GM18508 (cell line): ENCODE results near the gene CERS1.

Source experiments
- ATAC-seq: cut with Tn5 transposase; IDR thresholded peaks from one replicate; pipeline ENCODE4 v1.9.1; 2021; ENCODE audit warnings: moderate number of reproducible peaks; ENCODE audit not compliant: insufficient read depth, unreplicated experiment

CERS1 gene, protein sequence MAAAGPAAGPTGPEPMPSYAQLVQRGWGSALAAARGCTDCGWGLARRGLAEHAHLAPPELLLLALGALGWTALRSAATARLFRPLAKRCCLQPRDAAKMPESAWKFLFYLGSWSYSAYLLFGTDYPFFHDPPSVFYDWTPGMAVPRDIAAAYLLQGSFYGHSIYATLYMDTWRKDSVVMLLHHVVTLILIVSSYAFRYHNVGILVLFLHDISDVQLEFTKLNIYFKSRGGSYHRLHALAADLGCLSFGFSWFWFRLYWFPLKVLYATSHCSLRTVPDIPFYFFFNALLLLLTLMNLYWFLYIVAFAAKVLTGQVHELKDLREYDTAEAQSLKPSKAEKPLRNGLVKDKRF

DNA sequence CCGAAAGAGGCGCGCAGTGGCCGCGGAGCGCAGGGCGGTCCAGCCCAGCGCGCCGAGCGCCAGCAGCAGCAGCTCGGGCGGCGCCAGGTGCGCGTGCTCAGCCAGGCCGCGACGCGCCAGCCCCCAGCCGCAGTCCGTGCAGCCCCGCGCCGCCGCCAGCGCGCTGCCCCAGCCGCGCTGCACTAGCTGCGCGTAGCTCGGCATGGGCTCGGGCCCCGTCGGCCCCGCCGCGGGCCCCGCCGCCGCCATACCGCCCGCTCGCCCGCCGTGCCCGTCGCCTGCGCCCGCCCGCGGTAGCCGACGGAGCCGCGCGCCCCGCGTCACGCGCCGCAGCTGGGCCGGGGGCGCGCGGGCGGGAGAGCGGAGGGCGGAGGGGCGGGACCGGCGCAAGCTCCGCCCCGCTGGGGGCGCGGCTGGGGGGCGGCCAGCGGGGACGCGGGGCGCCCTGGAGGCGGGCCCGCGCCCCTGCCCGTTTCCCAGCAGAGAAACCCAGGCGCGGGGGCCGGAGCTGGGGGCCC, at the start of gene CERS1:
Gene CERS1, minus strand, starts transcription at position 335 of the 518 bp plus-strand sequence. Its CDS starts 86 bp downstream, at position 249.
- ATAC-seq: no peak

DNA sequence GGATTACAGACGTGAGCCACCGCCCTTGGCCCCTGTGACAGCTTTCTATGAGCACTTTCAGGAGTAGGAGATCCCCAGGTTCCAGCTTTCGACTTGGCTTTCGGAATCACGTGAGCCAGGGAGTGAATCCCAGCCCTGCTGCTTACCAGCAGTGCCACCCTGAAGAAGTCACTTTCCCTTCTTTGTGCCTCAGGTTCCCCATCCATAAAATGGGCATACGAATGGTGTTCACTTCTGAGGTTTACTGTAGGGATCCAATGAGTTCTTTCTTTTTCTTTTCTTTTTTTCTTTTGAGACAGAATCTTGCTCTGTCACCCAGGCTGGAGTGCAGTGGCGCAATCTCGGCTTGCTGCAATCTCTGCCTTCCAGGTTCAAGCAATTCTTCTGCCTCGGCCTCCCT, 49.3 kb upstream of the CERS1 start:
- ATAC-seq: no peak

DNA sequence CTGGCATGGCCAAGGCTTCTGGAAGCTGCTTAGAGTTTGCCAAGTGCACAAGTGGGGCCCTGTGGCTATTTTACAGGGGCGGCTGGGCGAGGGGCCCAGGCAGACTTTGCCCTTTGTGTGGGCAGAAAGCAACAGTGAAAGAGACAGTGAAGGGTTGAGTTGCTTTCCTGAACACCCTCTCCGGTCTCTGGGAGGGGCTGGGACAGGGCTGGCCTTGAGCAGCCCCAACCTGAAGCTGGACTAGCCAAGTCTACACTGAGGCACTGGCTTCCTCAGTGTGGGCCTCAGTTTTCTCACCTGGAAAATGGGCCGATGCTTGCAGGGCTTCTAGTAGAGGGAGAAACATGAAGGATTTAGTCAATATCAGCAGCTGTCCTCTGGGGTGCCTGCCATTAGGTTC, 47.5 kb upstream of the CERS1 start:
- ATAC-seq: no peak

DNA sequence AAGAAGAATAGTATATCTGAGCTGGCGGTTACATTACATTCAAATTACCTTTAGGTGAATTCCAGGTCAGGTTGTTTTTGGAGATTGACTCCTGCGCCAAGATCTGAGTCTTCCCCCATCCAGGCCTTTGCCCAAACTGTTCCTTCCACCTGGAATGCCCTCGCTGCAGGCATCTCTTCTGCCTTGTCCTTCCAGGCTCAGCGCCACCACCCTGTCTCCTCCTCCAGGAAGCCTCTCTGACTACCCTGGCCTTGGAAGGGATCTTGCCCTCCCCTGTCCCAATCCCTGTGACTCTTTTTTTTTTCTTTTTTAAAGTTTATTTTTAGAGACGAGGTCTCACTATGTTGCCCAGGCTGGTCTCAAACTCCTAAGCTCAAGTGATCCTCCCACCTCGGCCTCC, 46.7 kb upstream of the CERS1 start:
- ATAC-seq: no peak

DNA sequence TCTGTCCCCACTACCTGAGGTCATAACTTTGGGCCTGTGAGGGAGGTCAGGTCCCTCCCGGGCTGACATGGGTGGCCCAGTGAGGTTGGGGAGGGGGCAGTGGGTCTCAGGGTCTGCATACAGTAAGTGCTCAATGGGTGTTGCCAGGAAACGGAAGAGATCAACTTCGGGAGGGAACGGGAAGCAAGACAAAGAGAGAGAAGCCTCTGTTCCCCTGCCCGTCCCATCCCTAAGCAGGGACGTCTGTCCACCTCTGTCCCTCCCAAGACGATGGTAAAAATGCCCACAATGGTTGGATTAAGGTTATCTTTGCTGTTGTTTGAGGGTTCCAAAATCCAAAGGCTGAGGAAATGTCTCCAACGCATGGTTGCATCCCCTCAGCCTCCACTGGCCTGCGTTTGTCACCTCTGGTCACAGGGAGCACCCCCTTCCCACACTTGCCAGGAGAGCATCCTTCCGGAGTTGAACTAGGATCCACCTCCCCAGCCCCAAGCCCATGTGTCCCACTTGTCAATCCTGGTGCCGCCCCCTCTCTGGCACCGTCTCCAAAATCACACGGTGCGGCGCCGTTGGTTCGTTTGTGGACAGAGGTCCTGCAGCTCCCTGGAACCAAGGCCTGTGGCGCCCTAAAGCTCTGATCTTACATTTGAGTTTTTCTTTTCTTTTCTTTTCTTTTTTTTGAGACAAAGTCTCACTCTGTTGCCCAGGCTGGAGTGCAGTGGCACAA, 45.8 kb upstream of the CERS1 start:
- ATAC-seq: no peak

DNA sequence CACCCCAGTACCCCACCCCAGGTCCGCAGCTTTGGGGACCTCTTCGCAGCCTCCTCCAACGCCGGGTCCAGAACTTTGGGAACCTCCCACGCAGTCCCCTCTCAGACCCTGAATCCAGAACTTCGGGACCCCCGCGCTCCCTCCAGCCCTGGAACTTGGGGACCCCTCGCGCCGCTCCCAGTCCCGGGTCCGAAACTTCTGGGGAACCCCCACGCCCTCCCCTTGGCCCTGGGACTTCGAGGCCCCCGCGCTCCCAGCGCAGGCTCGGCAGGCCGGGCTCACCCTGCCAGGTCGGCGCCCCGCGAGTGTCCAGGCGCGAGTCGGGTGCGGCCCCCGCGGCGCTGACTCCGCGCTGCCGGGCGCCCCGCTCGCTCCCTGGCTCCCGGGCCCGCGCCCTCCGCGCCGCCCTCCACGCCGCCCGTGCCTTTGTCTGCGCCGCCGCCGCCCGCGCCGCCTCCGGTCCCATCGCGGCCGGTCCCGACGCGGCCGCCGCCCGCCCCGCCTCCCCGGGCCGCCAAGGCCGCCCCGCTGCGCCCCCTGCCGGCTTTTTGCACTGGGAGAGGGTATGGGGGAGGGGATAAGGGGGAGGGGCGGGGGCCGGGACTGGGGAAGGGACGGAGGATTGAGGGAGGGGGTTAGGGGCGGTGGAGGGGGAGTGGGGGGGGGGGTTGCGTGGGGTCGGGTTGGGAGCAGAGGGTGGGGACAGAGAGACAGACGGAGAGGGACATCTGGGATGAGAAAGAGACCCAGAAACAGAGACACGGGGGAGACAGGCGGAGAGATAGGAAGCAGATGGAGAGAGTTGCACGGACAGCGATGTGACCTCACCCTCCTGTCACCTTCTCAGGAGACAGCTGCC, 45.0 kb upstream of the CERS1 start, which contains the start of gene HOMER3:
Gene HOMER3, minus strand, starts transcription at position 449 of the 859 bp plus-strand sequence. CDS start 2,235 bp downstream, outside the sequence.
- ATAC-seq: no peak

DNA sequence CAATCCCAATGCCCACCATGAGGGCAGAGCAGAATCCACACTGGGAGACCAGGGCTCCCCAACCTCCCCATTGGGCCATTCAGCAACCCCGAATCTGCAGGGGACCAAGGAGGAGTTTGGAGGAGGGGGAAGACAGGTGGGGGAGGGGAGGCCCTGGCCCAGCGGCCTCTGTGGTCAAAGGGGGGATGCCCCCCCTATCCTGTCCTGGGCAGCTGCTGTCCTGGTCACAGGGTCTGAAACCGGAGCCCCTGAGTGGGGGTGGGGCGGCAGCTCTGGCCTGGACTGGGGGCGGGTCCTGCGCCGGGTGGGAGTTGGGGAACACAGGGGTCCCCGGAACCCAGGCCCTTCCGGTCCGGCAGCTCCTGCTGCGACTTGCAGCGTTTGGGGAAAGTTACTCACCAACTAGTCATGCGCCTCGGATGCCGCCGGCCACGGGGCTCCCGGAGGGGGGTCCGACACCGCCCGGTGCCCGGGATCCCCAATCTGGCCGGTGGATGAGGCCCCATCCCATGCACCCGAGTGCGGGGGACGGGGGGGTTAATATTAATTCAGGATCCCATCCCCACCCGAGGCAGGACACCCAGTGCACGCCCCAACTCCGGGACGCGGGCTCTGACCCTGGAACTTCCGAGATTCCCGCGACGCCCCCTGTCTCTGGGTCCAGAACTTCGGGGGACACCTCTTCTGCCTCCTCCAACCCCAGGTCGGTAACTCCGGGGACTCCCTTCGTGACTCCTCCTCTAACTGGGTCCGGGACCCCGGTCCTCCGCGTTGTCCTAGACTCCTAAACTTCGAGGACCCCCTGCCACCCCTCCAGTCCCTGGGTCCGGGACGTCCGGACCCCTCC, 44.2 kb upstream of the CERS1 start:
- ATAC-seq: no peak

DNA sequence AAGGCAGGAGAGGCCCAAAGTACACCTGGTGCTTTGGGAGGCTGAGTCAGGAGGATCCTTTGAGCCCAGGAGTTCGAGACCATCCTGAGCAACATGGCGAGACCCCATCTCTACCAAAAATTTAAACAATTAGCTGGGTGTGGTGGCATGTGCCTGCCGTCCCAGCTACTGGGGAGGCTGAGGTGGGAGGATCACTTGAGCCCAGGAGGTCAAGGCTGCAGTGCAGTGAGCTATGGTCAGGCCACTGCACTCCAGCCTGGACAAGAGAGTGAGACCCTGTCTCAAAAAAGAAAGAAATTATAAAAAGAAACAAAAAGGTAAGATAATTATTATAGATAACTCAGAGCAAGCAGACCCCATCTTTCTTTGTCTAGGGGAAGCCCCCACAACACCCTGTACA, 43.2 kb upstream of the CERS1 start:
- ATAC-seq: no peak

DNA sequence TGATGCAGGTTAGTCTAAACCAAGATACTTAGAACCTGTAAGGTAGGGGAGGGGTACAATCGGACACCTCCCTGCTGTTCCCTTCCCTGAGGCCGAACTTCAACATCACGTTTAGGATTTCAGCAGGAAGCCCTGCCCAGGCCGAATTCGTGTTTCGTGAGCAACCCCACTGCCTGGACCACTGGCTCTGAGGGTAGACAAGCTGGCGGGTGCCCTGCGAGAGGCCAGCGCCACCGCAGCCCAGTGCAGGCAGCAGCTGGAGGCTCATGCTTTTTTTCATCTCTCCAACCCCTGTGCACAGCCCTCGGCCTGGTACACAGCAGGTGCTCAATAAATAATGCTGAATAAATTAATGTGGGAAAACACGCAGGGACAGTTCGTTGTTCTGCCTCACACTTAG, 37.3 kb upstream of the CERS1 start:
- no peak for ATAC-seq

DNA sequence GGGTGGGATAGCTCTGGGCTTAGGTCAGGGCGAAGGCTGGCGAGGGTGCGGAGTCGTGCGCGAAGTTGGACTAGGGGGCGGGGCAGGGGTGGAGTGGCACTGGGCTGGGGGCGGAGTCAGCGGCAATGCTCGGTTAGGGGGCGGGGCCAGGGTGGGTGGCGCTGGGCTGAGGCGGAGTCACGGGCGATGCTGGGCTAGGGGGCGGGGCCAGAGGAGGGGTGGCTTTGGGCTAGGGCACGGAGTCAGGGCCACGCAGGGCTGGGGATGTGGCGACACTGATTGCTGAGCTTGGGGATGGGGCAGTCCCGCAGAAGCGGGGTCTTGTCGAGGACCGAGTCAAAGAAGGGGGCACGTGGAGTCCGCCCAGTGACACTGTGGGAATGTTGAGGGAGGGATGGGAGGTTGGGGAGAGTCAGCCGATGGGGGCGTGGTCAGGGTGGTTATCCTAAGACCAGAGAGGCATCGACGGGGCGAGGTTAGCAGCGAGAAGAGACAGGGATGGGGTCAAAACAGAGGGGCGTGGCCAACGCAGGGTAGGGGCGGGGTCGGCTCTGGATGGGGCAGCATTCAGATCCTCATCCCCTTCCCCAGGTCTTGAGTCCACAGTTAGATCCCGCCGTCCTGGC, 36.4 kb upstream of the CERS1 start:
- no peak for ATAC-seq

DNA sequence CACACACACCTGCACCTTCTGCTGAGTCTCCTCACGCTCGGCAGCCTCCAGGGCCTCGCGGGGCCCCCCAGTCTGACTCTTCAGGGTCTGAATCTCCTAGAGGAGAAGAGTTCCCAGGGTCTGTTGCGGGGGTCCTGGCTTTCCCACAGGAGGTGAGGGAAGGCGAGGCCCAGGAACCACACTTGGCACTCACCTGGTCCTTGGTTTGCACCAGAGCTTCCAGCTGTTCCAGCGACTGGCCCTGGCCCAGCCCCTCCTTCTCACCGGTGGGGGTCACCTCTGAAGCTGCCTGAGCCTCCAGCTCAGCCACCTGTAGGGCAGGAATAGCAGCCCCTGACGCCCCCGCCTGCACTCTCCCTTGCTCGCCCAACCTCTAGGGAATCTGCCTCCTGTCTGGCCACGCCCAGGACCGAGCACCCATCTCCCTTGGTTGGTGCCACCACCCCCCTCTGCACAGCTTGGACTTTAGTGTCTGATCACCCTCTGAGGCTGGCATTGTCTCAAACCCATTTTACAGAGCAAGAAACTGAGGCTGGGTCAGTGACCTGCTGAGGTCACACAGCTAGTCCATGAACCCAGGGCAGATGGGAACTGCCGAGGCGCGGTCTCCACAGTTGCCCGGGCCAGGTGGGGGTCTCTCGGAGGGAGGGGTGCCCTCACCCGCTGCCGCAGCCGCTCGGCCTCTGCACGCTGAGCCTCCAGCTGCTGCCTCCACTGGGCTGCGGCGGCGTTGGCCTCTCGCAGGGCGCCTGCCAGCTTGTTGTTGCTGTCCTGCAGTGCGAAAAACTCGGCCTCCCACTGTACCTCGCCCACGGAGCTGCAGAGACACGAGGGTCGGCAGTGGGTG, 35.6 kb upstream of the CERS1 start:
- no peak for ATAC-seq

DNA sequence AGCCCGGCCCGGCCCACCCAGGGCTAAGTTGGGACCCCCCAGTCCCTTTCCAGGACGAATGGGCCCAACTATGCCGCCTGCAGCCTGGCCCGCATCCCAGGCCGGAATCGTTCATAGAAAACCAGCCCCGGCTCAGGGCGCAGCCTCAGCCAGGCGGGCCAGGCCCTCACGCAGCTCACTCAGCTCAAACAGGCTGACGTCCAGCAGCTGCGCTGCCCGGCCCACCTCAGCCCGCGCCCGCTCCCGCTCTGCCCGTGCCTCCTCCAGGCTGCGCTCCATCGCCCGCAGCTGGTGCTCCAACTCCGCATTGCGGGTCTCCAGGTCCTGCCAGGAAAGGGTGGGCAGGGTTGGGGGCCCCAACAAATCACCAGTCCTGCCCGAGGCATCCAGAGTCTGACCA, 33.4 kb upstream of the CERS1 start:
- ATAC-seq: no peak

DNA sequence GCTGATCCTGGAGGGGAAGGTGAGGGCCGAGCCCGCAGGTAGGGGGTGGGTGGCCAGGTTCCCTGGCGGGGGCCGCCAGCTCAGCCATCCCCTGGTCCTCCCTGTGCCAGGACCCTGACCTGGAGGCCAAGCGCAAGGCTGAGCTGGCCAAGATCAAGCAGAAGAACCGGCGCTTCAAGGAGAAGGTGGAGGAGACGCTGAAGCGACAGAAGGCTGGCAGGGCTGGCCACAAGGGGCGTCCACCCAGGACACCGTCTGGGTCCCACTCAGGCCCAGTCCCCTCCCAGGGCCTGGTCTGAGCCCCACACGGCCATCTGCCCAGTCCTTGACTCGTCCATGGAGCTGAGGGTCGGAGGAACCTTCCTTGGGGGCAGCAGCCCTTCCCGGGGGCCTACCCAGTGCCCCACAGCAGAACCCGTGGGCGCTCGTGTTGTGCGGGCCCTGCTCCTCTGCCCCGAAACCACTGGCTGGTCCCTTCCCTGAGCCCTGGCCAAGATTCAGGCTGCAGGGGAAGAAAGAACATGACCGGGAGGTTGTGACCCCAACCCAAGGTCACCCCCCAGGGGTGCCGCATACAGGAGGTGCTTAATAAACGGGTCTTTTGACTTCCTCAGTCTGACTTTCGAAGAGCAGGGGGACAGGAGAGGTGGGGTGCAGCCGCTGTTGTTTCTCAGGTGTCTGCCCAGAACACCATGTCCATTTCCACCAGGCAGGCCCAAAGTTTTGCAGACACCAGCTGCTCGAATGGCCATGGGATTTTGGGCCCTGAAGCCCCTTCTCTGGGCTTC, 32.3 kb upstream of the CERS1 start:
- ATAC-seq: no peak

DNA sequence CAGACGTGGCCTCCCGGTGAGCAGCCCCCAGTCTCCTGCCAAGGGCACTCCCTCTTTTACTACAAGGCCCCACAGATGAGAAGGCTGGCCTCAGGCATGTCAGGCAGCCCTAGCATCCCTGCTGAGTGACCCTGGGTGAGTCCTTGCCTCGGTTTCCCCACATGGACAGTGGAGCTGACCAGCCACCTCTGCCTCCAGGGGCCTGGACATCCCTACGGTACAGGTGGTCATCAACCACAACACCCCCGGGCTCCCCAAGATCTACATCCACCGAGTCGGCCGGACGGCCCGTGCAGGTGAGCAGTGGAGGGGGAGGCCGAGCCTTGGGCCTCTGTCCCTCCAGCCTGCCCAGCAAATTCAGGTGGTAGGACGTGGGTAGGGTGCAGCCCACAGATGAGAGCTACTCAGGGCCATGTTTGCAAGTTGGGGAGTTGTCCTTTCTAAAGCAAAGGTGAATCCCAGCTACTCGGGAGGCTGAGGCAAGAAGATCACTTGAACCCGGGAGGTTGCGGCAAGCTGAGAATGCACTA, 28.8 kb upstream of the CERS1 start:
- ATAC-seq: no peak

DNA sequence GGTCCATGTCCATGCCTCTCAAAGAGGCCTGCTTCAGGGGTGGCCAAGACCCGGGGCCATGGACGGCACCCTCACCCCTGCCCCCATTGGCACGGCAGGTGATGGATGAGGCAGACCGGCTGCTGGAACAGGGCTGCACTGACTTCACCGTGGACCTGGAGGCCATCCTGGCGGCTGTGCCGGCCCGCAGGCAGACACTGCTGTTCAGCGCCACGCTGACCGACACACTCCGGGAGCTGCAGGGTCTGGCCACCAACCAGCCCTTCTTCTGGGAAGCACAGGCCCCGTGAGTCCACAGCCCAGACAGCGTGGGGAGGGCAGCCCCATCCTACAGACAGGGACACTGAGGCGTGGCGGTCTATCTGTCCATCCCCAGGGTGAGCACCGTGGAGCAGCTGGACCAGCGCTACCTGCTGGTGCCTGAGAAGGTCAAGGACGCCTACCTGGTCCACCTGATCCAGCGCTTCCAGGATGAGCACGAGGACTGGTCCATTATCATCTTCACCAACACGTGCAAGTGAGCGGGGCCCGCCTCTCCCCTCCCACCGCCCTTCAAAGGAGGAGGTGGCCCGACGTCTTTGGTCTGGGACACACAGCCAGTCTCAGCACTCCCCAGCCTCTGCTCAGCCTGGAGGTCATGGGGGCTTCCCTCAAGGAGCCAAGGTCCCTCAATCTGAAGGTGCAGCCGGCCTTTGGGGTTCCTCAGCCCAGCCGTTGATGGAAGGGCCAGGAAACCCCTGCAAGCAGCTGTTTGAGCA, 26.4 kb upstream of the CERS1 start:
- no peak for ATAC-seq

DNA sequence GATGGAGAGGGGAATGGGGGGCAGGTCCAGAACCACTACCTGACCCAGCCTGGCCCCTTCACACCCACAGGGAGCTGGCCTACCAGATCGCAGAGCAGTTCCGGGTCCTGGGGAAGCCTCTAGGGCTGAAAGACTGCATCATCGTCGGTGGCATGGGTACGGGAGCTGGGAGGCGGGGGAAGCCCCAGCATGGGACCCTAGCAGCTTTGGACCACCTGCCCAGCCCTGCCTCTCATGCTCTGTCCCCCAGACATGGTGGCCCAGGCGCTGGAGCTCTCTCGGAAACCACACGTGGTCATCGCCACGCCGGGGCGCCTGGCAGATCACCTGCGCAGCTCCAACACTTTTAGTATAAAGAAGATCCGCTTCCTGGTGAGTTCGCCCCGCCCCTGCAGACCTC, 25.6 kb upstream of the CERS1 start:
- no peak for ATAC-seq

DNA sequence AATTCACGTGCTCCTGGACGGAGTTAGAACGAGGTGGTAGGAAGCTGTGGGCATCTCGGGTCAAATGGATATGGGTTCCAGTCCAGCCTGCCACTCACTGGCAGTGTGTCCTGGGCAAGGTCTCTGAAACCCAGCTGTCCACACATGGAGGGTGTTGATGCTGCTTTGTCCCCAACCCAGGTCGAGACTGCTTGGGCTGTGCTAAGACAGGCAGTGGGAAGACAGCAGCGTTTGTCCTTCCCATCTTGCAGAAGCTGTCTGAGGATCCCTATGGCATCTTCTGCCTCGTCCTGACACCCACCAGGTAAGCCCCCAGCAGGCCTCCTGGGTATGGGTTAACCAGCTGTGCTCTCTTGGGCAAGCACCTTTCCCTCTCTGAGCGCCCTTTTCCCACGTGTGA, 24.4 kb upstream of the CERS1 start:
- ATAC-seq: no peak
